Nephron (organoid): ENCODE measurements around the gene GSE1.
A peak's percentile ranks its signal among the peaks of the same experiment; 100 is the strongest.

Source experiments
- H3K27ac Mint-ChIP-seq, 3 experiments: 2 replicates each; pipeline ENCODE4 v1.8.0; 2020; ENCODE audit warnings: mixed read lengths in 3 of 3, mild to moderate bottlenecking in 2 of 3, moderate library complexity in 1 of 3
- H3K27me3 Mint-ChIP-seq: 2 replicates; pipeline ENCODE4 v1.8.0; 2021; ENCODE audit warnings: low read depth, mild to moderate bottlenecking, moderate library complexity, mixed read lengths
- H3K36me3 Mint-ChIP-seq: 2 replicates; pipeline ENCODE4 v1.8.0; 2020; ENCODE audit warnings: low read depth, mixed read lengths
- H3K4me1 Mint-ChIP-seq: 2 replicates; pipeline ENCODE4 v1.8.0; 2020; ENCODE audit warnings: mixed read lengths
- H3K4me3 Mint-ChIP-seq, 3 experiments: 2 replicates each; pipeline ENCODE4 v1.8.0; 2020; ENCODE audit warnings: mild to moderate bottlenecking in 3 of 3, mixed read lengths in 3 of 3, moderate library complexity in 2 of 3
- H3K9me3 Mint-ChIP-seq: 2 replicates; pipeline ENCODE4 v1.8.0; 2020; ENCODE audit warnings: mixed read lengths
- CTCF ChIP-seq, 3 experiments: fragments of 200-600 bp; sonication (generic); IDR thresholded peaks; one replicate each; pipeline ENCODE4 v1.5.0; 2021; ENCODE audit warnings: antibody characterized with exemption in 3 of 3; ENCODE audit not compliant: unreplicated experiment in 3 of 3

The GSE1 gene

DNA sequence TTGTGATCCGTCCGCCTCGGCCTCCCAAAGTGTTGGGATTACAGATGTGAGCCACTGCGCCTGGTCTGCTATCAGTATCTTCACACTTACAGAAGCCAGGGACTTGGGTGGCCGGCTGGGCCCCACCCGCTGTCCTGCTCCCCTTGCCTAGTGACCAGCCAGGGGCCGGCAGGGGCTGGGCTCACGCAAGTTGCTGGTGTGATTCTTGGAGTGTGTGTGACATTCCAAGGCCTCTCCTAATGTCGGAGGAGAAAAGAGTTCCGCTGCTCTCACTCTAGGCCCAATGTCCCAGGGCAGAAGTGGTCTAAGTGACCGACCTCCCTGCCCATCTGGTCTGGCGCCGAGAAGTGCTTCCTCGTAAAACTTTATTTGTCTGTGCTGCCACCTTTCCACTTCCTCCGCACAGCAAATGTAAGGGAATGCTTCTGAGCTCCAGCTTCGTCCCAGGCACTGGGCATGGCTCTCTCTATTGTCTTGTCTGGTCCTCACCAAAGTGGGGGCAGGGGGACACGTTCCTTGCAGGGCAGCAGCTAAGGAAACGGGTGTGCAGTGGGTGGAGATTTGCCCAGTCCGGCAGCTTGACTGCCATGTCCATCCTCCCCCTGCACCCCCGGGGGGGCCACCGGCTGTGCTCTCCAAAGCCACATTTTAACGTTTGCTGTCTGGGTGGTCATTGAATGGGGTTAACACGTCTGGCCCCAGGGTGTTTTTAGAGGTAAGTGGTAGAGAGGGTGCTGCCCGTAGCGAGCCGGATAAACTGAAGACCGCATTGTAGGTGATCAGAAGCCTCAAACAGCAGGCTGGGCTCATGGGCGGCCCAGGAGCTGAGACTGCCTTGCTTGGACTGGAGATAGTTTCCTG, 7.8 kb upstream of the GSE1 start:
- peak overlapping the region; percentile 53 to 65 (median 54) for H3K27ac Mint-ChIP-seq
- peaks cover 10% of the 10 kb centered on the region for H3K27me3 Mint-ChIP-seq
- peak overlapping the region; percentile 29 to 32 (median 30) for H3K4me3 Mint-ChIP-seq
- H3K4me1 Mint-ChIP-seq, result peaks cover 84% of the 10 kb centered on the region
- H3K9me3 Mint-ChIP-seq, result no peaks in the 10 kb centered on the region
- no peaks in the 10 kb centered on the region for H3K36me3 Mint-ChIP-seq
- TF ChIP-seq CTCF (IDR thresholded peaks at IDR 0.05; ENCODE audit: unreplicated experiment in 3 of 3), result no peak

DNA sequence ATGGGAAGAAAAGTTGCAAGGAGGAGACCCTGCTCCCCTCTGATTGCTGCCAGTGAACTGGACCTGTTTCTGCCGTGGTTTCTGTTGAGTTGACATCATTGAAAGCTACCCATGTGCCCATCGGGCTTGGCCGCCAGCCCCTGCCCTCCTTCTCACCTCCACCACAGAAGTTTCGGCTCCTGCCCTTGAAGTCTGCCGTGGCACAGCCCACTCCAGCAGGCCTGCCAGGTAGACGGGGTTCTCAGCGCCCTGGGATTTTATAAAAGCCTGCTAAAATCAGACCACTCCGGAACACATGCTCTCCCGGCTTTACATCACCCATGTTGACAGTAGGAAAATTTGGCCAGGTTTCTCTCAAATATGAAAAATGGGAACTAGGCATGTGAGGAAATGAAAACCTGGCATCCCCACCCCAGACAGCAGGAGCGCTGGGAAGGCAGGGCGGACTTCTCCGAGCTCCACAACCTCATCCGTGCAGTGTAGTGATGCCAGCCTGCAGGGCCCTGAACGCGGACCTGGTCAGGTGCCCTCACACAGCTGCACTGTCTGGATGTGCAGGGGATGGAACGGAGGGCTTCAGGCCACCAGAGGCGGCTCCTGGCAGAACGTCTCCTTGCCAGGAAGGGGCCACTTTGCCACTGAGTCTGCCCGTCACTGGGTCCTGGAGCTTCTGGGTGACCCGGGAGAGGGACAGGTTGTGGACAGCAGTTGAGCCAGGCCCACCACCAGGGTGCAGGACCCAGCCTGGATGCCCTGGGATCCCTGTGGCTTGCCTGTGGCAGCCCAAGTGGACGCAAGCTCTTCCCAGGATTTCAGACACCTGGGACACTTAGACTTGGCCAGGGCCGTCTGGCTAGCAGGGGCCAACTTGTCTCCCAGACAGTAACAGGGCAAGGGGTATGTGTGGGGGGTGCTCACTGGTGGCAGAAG, 6.9 kb upstream of the GSE1 start:
- Mint-ChIP-seq H3K27me3 (peaks cover 10% of the 10 kb centered on the region), H3K4me1 (peaks cover 82% of the 10 kb centered on the region), H3K36me3 (no peaks in the 10 kb centered on the region), H3K27ac (peak overlapping the region; percentile 65 to 88 (median 76)), H3K4me3 (peak overlapping the region; percentile 11 to 32 (median 30)), H3K9me3 (no peaks in the 10 kb centered on the region)
- no peak for TF ChIP-seq CTCF (IDR thresholded peaks at IDR 0.05; ENCODE audit: unreplicated experiment in 3 of 3)

GRCh38 chr16:85606904-85607303, 6.2 kb upstream of the GSE1 start:
- H3K27ac Mint-ChIP-seq, result peak overlapping the region; percentile 74 to 88 (median 76)
- H3K4me1 Mint-ChIP-seq, result peaks cover 75% of the 10 kb centered on the region

DNA sequence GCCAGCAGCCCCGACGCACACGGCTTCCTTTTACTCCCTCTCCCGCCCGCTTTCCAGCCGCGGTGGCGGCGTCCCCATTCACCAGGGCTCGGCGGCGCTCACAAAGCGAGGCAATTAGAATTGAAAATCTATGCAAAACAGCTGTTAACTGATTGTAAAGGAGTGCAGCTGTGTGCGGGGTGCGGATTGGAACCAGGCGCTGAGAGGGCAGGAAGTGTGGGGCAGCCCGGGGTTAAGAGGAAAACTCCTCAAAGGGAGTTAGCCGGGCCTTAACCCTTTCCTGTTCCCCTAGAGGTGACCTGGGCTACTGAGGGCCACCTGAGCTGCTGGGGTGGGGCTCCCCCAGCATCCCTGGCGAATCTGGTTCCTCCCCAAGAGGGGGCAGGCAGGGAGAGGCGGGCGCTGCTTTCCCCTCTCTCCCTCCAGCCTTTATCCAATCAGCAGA, 5.8 kb upstream of the GSE1 start:
- Mint-ChIP-seq H3K4me1 (peaks cover 70% of the 10 kb centered on the region), H3K27me3 (peaks cover 10% of the 10 kb centered on the region), H3K27ac (peak overlapping the region; percentile 74 to 88 (median 76)), H3K36me3 (no peaks in the 10 kb centered on the region), H3K9me3 (no peaks in the 10 kb centered on the region), H3K4me3 (peak overlapping the region; percentile 54 to 72 (median 67))
- TF ChIP-seq CTCF (IDR thresholded peaks at IDR 0.05; ENCODE audit: unreplicated experiment in 3 of 3), result peak; percentile 27 to 35 (median 32)

More at GRCh38 chr16:85606904-85607303, 6.2 kb upstream of the GSE1 start:
- Mint-ChIP-seq H3K9me3 (no peaks in the 10 kb centered on the region), H3K4me3 (peak overlapping the region; percentile 54 to 72 (median 67)), H3K27me3 (peaks cover 10% of the 10 kb centered on the region), H3K36me3 (no peaks in the 10 kb centered on the region)
- no peak for TF ChIP-seq CTCF (IDR thresholded peaks at IDR 0.05; ENCODE audit: unreplicated experiment in 3 of 3)

GRCh38 chr16:85607796-85608514, 5.2 kb upstream of the GSE1 start:
- H3K27me3 Mint-ChIP-seq, result peaks cover 10% of the 10 kb centered on the region
- no peaks in the 10 kb centered on the region for H3K9me3 Mint-ChIP-seq
- peak overlapping the region; percentile 17 to 39 (median 21) for H3K4me3 Mint-ChIP-seq
- H3K36me3 Mint-ChIP-seq, result no peaks in the 10 kb centered on the region
- no peak for TF ChIP-seq CTCF (IDR thresholded peaks at IDR 0.05; ENCODE audit: unreplicated experiment in 3 of 3)
- peaks cover 64% of the 10 kb centered on the region for H3K4me1 Mint-ChIP-seq
- H3K27ac Mint-ChIP-seq, result peak overlapping the region in 2 of 3 experiments; percentile 64 to 76
